ENCODE data around the gene ATP2B1.

Gene ATP2B1

DNA sequence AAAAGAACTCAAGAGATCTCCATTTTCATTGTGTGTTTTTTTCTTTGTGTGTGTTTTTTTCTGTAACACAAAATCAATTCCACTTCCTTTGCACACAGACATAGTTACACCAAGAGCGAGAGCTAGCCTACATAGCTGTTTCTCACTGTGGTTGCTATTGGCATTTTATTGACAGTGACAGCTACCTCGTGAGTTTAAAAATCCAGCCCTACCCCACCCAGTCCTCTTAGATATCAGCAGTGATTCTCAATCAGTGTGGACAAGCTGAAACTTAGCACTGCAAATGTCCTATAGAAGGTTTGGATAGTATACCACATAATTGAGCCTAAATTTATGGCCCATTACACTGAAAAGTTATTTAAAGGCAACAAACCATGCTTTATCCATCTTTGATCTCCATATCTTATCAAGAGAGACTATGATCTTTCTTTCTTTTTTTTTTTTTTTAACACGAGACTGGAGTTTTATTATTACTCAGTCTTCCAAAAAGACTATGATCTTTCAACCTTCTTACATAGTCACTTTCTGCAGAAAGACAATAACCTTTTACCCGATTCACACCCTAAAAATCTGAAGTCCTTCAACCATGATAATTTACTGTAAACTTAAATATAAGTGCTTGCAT is 46.8 kb downstream of the ATP2B1 start:
- no peak for DNase-seq (ENCODE audit: low read depth in 2 of 2)

DNA sequence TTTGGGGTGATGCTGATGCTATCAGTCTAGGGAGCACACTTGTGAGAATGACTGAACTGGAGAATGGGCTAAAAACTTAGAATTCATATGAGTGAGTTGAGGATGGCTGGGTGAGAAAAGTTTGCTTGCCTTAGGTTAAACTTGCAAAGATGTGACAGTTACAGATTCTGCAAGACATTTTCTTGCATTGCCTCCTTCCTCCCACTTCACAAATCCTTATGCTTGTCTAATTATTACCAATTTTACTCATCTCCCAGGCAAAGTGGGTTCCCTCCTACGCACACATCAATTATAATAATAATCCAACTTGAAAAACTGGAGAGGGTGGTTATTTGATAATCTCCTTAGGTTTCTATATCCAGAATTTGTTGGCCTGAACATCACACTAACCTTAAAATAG is 50.9 kb downstream of the ATP2B1 start:
- no peak for DNase-seq (ENCODE audit: low read depth in 2 of 2)

DNA sequence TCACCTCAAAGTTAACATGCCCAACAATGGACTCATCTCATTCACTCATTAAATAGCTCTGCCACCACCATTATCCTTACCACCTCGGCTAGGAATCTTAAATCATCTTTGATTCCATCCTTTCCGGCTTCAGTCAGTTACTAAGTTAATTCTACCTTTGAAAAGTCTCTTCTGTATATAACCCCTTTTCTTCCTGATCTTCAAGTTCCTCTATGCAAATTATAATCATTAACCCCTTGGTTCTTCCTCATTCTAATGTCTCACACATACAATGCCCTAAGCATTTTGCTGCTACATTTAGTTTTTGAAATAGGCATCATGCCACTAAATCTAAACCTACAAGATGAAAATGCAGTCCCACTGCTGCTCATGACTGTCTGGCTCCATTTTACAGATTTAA is 51.6 kb downstream of the ATP2B1 start:
- DNase-seq (ENCODE audit: low read depth in 2 of 2), result no peak

DNA sequence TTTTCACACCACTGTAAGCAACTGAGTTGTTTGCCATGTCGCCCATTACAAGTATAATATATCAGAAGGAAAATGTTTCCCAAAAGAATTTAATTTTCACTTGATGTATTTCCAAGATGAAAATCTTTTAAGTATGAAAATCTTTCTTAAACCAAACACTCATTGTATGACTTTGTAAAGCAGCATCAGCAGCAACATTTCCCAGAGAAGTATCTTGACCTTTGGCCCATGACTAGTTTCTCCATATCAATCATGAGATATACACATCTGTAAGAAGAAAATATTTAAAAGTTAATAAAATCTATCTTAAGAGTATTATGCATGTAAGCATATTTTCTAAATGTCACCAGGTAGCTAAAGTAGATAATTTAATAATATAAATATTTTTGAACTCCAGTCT is 52.8 kb downstream of the ATP2B1 start:
- DNase-seq (ENCODE audit: low read depth in 2 of 2), result no peak

DNA sequence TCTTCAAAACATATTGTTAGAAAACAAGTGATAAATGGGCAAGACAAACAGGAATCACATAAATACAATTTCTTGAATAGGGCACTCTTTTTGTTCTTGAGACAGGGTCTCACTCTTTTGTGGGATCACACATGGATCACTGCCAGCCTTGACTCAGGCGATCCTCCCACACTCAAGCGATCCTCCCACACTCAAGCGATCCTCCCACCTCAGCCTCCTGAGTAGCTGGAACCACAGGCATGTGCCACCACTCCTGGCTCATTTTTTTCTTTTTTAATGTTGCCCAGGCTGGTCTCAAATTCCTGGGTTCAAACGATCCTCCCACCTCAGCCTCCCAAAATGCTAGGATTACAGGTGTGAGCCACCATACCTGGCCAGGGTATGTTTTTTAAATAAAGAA is 57.4 kb downstream of the ATP2B1 start:
- no peak for DNase-seq (ENCODE audit: low read depth in 2 of 2)

DNA sequence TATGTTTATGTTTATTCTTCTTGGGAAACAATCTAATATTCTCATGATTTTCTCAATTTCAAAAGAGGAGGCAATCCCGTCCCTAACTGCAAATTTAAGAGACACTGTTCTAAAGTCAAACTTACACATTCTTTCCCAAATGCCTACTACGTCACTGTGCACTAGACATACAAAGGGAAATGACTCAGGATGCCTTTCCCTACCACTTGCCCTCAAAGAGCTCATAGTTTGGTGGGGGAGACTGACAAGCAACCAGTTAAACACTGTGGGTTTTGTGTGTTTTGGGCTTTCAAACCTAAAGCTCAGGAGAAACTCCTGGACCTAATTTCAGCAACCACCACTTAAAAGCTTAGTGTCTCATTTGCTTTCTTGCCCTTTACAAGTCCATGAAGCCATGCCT is 58.4 kb downstream of the ATP2B1 start:
- DNase-seq (ENCODE audit: low read depth in 2 of 2), result no peak

DNA sequence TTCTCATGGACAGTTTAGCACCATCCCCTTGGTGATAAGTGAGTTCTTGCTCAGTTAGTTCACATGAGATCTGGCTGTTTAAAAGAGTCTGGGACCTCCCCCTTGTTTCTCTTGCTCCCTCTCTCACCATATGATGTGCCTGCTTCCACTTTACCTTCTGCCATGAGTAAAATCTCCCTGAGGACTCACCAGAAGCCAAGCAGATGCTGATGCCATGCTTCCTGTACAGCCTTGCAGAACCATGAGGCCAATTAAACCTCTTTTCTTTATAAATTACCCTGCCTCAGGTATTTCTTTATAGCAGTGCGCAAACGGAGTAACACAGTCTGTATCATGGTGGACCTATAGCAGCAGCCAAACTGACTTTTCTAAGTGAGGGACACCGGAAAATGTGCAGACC is 58.8 kb downstream of the ATP2B1 start:
- DNase-seq (ENCODE audit: low read depth in 2 of 2), result no peak

DNA sequence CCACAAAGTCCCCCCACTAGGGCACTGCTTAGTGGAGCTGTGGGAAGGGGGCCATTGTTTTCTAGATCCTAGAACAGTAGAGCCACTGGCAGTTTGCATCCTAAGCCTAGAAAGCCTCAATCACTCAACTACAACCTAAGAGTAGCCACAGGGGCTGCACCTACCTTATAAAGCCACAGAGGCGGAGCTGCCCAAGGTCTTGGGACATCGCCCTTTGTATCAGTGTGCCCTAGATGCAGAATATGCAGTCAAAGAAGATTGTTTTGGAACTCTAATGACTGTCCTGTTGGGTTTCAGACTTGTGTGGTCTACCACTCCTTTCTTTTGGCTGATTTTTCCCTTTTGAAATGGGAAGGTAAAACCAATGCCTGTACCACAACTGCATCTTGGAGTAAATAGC is 59.5 kb downstream of the ATP2B1 start:
- no peak for DNase-seq (ENCODE audit: low read depth in 2 of 2)

DNA sequence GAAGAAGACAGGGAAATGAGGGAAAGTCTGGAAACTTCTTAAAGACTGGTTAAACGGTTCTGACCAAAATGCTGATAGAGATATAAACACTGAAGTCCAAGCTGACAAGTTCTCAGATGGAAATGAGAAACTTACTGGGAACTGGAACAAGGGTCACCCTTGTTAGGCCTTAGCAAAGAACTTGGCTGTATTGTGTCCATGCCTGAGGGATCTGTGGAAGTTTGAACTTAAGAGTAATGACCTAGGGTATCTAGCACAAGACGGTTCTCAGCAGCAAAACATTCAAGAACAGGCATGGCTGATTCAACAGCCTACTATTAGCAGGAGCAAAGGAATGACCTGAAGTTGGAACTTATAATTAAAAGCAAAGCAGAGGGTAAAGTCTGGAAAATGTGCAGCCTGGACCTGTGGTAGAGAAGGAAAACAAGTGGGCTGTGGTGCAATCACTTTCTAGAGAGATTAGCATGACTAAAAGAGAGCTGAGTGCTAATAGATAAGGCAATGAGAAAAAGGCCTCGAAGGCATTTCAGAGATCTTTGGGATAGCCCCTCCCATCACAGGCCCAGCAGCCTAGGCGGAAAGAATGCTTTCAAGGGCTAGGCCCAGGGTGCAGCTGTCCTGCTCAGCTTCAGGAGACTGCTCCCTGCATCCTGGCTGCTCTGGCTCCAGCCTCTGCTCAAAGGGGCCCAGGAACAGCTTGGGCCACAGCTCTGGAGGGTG is 60.3 kb downstream of the ATP2B1 start:
- DNase-seq (ENCODE audit: low read depth in 2 of 2), result no peak

DNA sequence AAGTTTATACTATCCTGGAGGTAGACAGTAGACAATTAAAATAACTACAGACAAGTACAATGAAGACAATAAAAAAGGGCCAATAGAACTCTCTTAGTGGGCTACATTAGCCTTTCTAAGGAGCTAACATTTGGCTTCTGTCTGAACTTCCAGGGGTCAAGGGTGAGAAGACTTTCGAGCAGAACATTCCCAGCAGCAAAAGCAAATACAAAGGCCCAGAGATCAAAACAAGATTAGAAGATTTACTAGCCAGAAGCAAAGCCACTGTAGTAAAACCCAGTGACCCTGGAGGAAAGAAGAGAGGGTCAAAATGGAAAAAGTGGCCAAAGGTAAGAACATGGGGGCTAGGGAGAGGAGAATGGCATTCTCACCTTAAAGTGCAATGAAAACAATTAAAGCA is 63.2 kb downstream of the ATP2B1 start:
- no peak for DNase-seq (ENCODE audit: low read depth in 2 of 2)

DNA sequence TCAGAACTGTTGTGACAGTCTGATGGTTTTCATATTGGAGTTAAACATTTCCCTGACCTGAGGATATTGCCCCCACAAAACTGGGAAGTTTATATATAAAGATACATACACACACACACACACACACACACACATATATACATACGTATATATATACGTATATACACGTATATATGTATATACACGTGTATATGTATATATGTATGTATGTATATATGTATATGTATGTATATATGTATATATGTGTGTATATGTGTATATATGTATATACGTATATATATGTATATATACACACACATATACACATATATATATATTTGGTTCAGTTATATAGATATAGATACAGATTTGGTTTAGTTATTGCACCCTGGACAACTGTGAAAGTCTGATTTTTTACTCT is 65.7 kb downstream of the ATP2B1 start:
- no peak for DNase-seq (ENCODE audit: low read depth in 2 of 2)

DNA sequence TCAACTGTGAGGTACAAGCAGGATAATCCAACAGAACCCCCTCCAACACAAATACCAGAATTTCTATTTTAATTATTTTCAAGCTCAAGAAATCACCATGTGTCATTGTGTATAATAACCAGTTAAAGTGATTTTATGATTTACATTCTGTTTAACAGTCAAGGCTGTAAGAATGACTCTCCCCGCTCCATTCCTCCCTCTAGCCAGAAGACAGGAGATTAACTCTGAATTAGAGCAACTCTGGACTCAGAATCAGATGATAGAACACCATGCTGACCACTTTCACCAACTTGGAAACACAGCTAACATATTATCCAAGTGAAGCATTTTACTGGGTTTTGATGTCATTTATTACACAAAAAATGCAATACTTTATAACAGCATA is 71.9 kb downstream of the ATP2B1 start:
- DNase-seq (ENCODE audit: low read depth in 2 of 2), result no peak

DNA sequence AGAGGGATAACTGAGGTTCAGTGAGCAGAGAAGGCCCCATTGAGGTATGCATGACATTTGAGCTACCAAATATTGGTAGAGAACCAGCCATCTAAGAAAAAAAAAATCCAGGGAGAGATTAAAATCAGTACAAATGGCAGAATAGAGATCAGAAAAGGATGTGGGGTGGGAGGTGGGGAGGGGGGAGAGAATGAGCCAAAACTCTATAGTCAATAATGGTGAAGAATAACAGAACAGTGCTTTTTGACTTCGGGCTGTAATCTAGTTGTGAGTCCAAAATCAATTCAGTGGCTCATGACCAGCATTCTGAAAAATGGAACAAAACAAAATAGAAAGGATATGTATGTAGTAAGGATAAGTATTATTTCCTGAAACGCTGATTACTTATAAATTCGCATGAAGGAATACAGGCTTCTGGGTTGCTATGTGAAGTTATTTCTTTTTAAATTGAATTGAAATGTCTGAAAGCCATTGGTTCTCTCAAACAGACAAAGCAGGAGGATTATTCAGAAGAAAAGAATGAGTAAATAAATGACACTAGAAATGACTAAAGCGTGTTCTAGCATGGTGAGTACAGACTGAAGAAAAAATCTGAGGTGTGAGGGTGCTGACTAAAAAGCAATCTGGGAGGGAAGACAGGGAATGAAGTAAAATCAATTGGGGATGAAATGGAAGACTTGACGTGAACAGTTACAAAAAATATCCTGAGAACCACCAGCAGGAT is 72.4 kb downstream of the ATP2B1 start:
- no peak for DNase-seq (ENCODE audit: low read depth in 2 of 2)

DNA sequence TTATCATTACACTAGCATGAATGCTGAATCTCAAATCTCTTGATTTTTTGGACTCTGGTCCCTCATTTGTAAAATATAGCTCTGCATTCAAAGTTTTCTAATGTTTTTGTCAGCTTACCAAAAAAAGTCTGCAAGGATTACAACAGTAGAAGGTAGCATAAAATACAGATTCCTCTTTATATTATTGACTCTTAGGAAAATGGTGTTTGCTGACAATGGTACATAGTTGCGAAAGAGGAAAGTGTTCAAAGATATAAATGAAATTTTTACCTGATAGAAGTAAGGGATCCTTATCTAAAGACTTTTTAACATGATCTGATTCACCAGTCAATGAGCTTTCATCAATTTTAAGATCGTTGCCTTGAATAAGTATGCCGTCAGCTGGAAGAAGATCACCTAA is 74.1 kb downstream of the ATP2B1 start:
- DNase-seq (ENCODE audit: low read depth in 2 of 2), result no peak

DNA sequence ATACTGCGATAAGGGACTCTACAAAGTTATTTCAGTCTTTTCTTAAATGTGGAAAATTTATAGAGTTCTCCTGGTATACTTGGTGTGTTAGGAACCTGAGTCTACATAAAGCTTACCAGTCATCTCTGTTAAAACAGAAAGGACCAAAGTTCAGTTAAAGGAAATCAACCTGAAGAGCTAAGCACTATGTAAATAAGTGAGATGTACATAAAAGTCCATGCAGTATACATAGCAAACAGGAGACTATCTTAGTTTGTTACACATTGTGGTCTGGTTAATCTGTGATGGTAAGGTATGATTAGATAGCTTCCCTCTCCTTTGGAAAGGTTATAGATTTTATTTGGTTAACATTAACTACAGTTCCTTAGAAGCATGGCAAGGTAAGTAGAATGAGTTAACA is 75.9 kb downstream of the ATP2B1 start:
- DNase-seq (ENCODE audit: low read depth in 2 of 2), result no peak

DNA sequence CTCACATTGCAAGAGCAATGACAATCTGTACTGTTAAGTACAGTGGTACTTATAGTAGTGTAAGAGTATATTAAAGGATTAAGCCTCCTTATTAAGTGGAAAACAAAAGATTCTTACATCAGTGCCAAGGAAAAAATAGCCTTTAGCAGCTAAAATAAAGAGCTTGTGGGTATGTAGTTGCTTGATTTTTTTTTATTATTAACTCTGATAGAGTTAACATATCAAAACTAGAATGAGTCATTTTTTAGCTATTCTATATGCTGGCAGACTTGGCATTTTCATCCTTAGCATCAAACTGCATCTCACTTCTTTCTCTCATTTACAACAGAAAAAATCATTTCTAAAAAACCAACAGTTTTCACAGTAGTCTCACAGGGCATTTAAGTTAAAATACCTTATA is 86.5 kb downstream of the ATP2B1 start:
- no peak for DNase-seq (ENCODE audit: low read depth in 2 of 2)

DNA sequence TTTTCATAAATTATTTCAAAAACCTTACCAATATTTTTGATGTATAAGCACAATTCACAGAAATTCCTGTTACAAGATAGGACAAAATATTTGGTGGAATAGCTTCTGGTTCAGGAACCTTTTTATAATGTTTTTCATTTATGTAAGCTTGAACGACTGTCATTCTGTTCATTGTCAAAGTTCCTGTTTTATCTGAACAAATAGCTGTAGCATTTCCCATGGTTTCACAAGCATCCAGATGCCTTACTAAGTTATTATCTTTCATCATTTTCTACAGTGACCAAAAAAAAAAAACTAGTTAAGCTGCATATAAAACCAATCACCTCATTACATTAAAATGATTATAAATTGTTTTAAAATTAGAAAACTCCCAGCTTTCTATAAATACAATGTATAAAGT is 87.1 kb downstream of the ATP2B1 start:
- no peak for DNase-seq (ENCODE audit: low read depth in 2 of 2)

DNA sequence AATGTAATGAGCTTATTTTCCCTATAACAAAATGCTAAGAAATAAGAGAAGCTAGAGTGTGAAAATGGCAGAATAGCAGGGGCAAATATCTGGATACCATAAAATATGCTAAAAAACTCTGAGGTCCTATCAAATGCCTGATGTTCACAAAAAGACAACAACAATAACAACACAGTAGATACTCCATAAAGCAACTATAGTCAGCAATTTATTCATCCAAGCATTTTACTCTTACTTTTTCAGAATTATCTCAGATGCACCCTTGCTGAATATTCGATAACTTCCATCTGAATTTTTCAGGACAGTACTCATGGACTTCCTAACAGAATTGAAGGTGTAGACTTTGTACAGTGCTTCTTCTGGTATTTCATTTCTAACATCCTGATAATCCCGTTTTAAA is 88.9 kb downstream of the ATP2B1 start:
- no peak for DNase-seq (ENCODE audit: low read depth in 2 of 2)

DNA sequence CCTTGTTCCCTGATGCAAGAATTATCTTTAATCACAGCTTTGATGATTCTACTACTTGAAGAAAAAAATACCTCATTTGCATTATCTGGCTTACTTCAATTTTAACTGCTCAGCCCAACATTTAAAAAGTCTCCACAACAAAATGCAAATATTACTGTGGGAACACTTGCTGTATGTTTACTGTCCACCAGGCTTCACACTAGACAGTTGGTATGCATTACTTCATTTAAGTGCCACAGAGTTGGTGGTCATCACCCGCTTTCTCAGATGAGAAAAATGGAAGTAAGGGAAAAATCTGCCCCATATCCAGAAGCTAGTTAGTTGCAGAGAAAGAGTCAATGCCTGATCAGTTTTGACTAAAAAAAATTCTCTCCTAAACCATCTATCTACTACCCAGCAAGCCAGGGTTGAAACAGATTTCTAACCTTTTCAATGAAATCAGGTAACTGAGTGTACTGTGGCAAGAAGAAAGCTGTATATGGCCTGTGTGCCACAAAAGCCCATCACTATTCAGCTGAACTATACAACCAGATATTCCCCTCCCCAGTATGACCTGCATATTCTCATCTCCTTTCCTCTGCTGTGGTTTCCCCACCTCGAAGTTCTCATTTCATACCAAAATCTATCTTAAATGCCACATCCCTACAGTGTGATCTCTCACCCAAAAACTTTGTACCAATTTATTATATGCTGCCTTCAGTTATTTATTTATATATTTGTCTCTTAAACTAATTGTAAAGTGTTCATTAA is 90.3 kb downstream of the ATP2B1 start:
- no peak for DNase-seq (ENCODE audit: low read depth in 2 of 2)

DNA sequence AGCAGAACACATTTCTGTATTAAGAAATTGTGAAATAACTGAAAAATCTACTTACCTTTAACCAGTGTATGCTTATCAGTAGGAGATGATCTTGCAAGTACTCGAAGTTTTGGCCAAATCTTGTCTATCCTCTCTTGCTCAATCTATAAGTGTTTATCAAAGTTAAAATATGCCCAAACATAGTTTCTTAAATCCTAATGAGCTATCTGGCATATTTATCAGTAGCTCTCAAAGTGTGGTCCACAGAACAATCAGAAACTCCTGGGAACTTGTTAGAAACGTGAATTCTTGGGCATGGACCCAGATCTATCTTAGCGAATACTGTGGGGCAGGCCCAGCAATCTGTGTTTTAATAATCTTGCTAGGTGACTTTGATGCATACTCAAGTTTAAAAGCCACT is 98.3 kb downstream of the ATP2B1 start:
- no peak for DNase-seq (ENCODE audit: low read depth in 2 of 2)

DNA sequence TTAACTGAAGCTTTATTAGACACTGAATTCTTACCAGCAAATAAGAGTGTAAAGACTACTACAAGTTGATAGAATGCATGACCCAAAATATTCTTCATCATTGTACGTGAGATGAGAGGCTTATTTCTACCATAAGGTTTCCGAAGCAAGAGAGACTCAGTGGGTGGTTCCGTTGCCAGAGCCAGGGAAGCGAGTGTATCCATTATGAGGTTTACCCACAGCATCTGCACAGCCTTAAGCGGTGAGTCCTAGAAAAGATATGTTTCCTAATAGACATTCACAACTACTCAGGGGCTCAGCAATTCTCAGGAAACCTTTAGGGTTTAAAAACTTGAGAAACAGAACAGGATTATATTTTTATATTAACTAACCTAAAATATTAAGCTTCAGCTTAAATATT is 105.0 kb downstream of the ATP2B1 start:
- DNase-seq (ENCODE audit: low read depth in 2 of 2), result no peak

DNA sequence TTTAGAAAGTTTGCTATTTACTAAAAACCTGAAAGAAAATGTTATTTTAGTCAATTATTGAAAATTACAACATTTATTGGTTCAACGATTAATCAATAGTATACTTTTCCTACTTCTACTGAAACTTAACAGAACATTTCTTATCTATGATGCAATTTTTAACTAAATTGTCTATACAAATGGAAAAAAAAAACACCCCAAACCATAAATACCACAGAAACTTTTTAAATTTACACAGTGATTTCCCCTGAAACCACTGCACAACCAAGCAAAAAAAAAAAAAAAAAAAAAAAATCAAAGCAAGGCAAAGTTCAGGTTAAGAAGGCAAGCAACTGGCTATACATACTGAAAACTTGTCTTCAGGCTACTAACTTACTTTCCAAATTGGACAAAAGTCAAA is 110.9 kb downstream of the ATP2B1 start:
- no peak for DNase-seq (ENCODE audit: low read depth in 2 of 2)

DNA sequence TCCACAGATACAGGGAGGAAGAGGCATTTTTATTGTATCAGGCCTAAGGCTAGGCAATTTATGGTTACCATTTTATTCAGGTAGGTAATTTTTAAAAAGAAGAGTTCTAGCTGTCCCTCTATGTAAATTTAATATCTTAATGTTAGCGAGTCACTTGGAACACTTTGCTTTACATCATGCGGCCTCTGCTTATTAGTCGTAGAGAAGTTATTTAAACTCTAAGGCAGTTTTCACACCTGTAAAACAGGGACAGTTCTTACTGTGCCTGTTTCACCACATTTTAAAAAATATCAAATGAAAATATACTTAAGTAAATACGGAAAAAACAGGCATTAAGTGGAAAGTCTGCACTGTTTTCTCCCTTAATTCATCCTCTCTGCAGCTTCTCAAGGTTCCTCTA is 111.4 kb downstream of the ATP2B1 start:
- DNase-seq (ENCODE audit: low read depth in 2 of 2), result no peak

Measured in stimulated activated CD8-positive, alpha-beta memory T cell treated with anti-CD3 and anti-CD28 coated beads, Interleukin-2, amount 100 ng/mL, for 48 hours (primary cell).